Measurements from ENCODE around the gene PHF2. TPM values are rescaled to one million over a fixed set of nuclear protein-coding genes. Genes with fewer than 3 reads are reported as not detected.

Gene PHF2
- total and polyA plus RNA-seq, 9 of the 15 experiments (the other 6 are each of a cell fraction or from before 2014, with no cell fraction given): 0.37 to 14.4 (median 8.1) TPM

GRCh38 chr9:93541005-93541404 is 35.4 kb upstream of the PHF2 start (continued):
- no peak for TF ChIP-seq CUX1 (CRISPR knock-in tag; IDR thresholded peaks at IDR 0.05)

GRCh38 chr9:93541581-93542349 is 34.6 kb upstream of the PHF2 start:
- CTCF ChIA-PET (ENCODE audit: low intra/inter-chr PET ratio): no interaction called here
- Histone ChIP-seq H3K27me3 (ENCODE audit: control insufficient read depth in 2 of 2, insufficient read depth in 2 of 2, low read length in 2 of 2) (no peaks in the 10 kb centered on the region), H3K4me1 (replicated peaks in 1 of 2; ENCODE audit: control insufficient read depth in 2 of 2, insufficient read depth in 2 of 2, low read length in 2 of 2) (no peaks in the 10 kb centered on the region), H3K9me3 (replicated peaks; ENCODE audit: control insufficient read depth, insufficient read depth, low read depth, low read length) (no peaks in the 10 kb centered on the region), H2AFZ (ENCODE audit: low read depth, low read length) (no peak overlapping the region), H3K27ac (ENCODE audit: extremely low read depth, low read depth, low read length) (no peak overlapping the region), H3K36me3 (ENCODE audit: control insufficient read depth, insufficient read depth, low read length) (peaks cover 89% of the 10 kb centered on the region), H3K4me3 (no peak overlapping the region), H3K4me2 (ENCODE audit: insufficient read depth, low read length) (no peak overlapping the region), H3K79me2 (ENCODE audit: control insufficient read depth, insufficient read depth, low read length) (no peaks in the 10 kb centered on the region; the same call in 2 of the 3 replicates), H3K9ac (ENCODE audit: insufficient read depth in 1 of 2, low read depth in 2 of 2, low read length in 2 of 2) (no peak overlapping the region), H3K9me1 (ENCODE audit: control insufficient read depth, insufficient read depth, low read length) (no peaks in the 10 kb centered on the region), H4K20me1 (replicated peaks; ENCODE audit: control insufficient read depth, insufficient read depth, low read length) (0 out of 2 replicates have a peak, but pooled peaks cover 2% of the 10 kb centered on the region)
- POLR2A ChIA-PET: interaction anchor here (1.1 kb wide), 1 partner anchor 24 kb away, joined by 3 read pairs; no protein-coding TSS in a partner anchor
- BruUV-seq (replicated peaks): no TSS peak
- DNase-seq (ENCODE audit: extremely low read depth in 1 of 4, low spot score in 3 of 4): no peak
- intact Hi-C loops (cut with micrococcal nuclease) (no loop called here), in situ Hi-C loops (cut with MboI) (no loop called here)
- ATAC-seq: no peak
- no peak for FAIRE-seq
- WGBS (ENCODE audit: insufficient coverage, low coverage, missing lambda C conversion rate): 96% methylated on average over 8 of the region's 8 CpGs
- TF ChIP-seq CBFA2T3 (IDR thresholded peaks at IDR 0.05) (no peak), MAX (CRISPR knock-in tag; IDR thresholded peaks at IDR 0.05) (no peak), LARP7 (IDR thresholded peaks at IDR 0.05) (no peak), PCBP2 (IDR thresholded peaks at IDR 0.05; ENCODE audit: low read depth, low read length, poor library complexity, severe bottlenecking) (no peak), ARID3B (CRISPR knock-in tag; IDR thresholded peaks at IDR 0.05; ENCODE audit: borderline replicate concordance) (no peak), CREM (IDR thresholded peaks at IDR 0.05; ENCODE audit: low read depth) (no peak), EZH2 (IDR thresholded peaks at IDR 0.05; ENCODE audit: borderline replicate concordance, low read depth, low read length) (no peak)
